Measurements from ENCODE around the gene TIE1. TPM values are rescaled to one million over a fixed set of nuclear protein-coding genes. Genes with fewer than 3 reads are reported as not detected.

The TIE1 gene
- 10 to 100 TPM in 3 of 4 donors, 1 to 10 TPM in 1; 8.8 to 33.8 (median 10.2) TPM for total RNA-seq
- 1 to 10 TPM; 1.2 to 9.5 (median 1.8) TPM for polyA plus RNA-seq

GRCh38 chr1:43300378-43301094, at the start of gene TIE1:
TIE1 (plus strand) TSS chr1:43300982; CDS start chr1:43301072, 90 bp downstream.
- DNase-seq, result no peak
- Histone ChIP-seq H3K9me3 (no peaks in the 10 kb centered on the region), H3K36me3 (no peaks in the 10 kb centered on the region), H3K27me3 (no peaks in the 10 kb centered on the region), H3K4me3 (peak within 1 kb of the TSS in 3 of 4 donors; percentile 3 to 17 (median 12)), H3K4me1 (peaks cover 0 to 16% (median 11%) of the 10 kb centered on the region in 4 donors), H3K27ac (peak within 1 kb of the TSS in 3 of 4 donors; percentile 12 to 62 (median 32))
- TF ChIP-seq POLR2AphosphoS5 (IDR thresholded peaks at IDR 0.05) (peak in 3 of 4 donors; percentile 28 to 62 (median 59)), POLR2A (IDR thresholded peaks at IDR 0.05) (no peak)
- TF ChIP-seq, protein P1, sequence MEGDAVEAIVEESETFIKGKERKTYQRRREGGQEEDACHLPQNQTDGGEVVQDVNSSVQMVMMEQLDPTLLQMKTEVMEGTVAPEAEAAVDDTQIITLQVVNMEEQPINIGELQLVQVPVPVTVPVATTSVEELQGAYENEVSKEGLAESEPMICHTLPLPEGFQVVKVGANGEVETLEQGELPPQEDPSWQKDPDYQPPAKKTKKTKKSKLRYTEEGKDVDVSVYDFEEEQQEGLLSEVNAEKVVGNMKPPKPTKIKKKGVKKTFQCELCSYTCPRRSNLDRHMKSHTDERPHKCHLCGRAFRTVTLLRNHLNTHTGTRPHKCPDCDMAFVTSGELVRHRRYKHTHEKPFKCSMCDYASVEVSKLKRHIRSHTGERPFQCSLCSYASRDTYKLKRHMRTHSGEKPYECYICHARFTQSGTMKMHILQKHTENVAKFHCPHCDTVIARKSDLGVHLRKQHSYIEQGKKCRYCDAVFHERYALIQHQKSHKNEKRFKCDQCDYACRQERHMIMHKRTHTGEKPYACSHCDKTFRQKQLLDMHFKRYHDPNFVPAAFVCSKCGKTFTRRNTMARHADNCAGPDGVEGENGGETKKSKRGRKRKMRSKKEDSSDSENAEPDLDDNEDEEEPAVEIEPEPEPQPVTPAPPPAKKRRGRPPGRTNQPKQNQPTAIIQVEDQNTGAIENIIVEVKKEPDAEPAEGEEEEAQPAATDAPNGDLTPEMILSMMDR (IDR thresholded peaks at IDR 0.05), result no peak
- WGBS, 2 donors, result 69 to 84% methylated on average over 10 of the region's 10 CpGs
- intact Hi-C loops (cut with DNase I), result no loop called here

GRCh38 chr1:43251024-43251423, 49.8 kb upstream of the TIE1 start:
- Histone ChIP-seq H3K36me3 (no peaks in the 10 kb centered on the region), H3K9me3 (no peaks in the 10 kb centered on the region), H3K4me1 (no peaks in the 10 kb centered on the region), H3K4me3 (no peak overlapping the region), H3K27ac (no peak overlapping the region), H3K27me3 (no peaks in the 10 kb centered on the region)
- WGBS, 2 donors, result 92% methylated on average over 5 of the region's 5 CpGs
- intact Hi-C loops (cut with DNase I), result no loop called here
- TF ChIP-seq, protein P1 (IDR thresholded peaks at IDR 0.05), result no peak
- TF ChIP-seq POLR2A (IDR thresholded peaks at IDR 0.05) (no peak), POLR2AphosphoS5 (IDR thresholded peaks at IDR 0.05) (no peak), EP300 (IDR thresholded peaks at IDR 0.05) (no peak)
- no peak for DNase-seq

DNA sequence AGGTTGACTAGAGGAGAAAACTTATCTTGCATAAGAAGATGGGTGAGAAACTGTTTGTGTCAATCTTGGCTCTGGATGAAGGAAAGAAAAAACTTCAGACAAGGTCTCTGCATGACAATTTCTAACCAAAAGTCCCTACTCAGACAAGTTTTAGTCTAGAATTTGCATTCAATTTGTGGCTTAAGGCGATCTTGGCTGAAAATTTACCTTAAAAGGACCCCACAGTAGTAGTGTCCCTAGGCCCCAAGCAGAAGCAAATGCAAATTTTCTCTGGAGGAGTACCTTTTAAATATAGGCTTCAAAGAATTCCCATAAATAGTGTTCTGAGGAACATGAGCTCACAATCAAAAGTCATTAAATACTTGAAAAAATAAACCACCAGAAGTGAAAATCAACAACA, 48.6 kb upstream of the TIE1 start:
- H3K4me1 ChIP-seq, result no peaks in the 10 kb centered on the region
- intact Hi-C loops (cut with DNase I), result no loop called here
- H3K27me3 ChIP-seq, result no peaks in the 10 kb centered on the region
- no peak for DNase-seq
- H3K27ac ChIP-seq, result no peak overlapping the region
- no peaks in the 10 kb centered on the region for H3K36me3 ChIP-seq
- no peak overlapping the region for H3K4me3 ChIP-seq
- H3K9me3 ChIP-seq, result no peaks in the 10 kb centered on the region
- TF ChIP-seq POLR2AphosphoS5 (IDR thresholded peaks at IDR 0.05) (no peak), POLR2A (IDR thresholded peaks at IDR 0.05) (no peak), EP300 (IDR thresholded peaks at IDR 0.05) (no peak)
- TF ChIP-seq, protein P1 (IDR thresholded peaks at IDR 0.05), result no peak
- 87 to 90% methylated on average over 1 of the region's 1 CpG for WGBS, 2 donors

DNA sequence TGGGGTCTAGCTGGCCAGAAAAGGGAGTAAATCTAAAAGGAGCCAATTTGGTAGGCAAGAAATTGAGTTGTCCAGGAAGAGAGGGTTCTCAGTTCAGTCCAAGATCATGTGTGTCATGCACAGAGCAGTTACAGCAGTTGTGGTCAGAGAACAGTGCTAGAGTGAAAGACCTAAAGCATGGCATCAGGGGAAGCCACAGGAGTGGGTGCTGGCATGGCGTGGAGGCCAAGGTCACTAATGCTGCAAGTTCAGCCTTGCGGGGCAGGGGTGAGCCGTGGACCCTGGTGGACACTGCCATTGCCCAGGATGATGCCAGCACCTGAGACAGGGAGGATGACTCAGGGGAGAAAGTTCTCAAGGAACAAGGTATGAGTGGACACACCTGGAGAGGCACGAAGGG, 47.6 kb upstream of the TIE1 start:
- WGBS, 2 donors, result 93 to 94% methylated on average over 4 of the region's 4 CpGs
- Histone ChIP-seq H3K4me3 (no peak overlapping the region), H3K36me3 (no peaks in the 10 kb centered on the region), H3K27ac (no peak overlapping the region), H3K9me3 (no peaks in the 10 kb centered on the region), H3K27me3 (no peaks in the 10 kb centered on the region), H3K4me1 (no peaks in the 10 kb centered on the region)
- TF ChIP-seq, protein P1 (IDR thresholded peaks at IDR 0.05), result no peak
- no peak for TF ChIP-seq POLR2A (IDR thresholded peaks at IDR 0.05)
- no peak for TF ChIP-seq EP300 (IDR thresholded peaks at IDR 0.05)
- TF ChIP-seq POLR2AphosphoS5 (IDR thresholded peaks at IDR 0.05), result no peak
- intact Hi-C loops (cut with DNase I), result no loop called here
- no peak for DNase-seq
